Gastroesophageal sphincter (tissue), 4 donors: ENCODE results near the gene VPS26C. TPM values are rescaled to one million over a fixed set of nuclear protein-coding genes. Genes with fewer than 3 reads are reported as not detected.
A peak's percentile ranks its signal among the peaks of the same experiment; 100 is the strongest.

Experiments used
- ATAC-seq: fragments of 150-250 bp; one replicate; pipeline ENCODE4 v1.9.1; 2016; ENCODE audit warnings: mild to moderate bottlenecking, moderate library complexity
- H3K27ac ChIP-seq, 4 donors: fragments of 200-600 bp; sonication (generic) in 3 of 4; 1 replicate in 3 of 4; 2 replicates in 1 of 4; pipeline ENCODE4 v1.5.1; 2016 to 2019
- H3K27me3 ChIP-seq: fragments of 200-600 bp; sonication (generic); one replicate; pipeline ENCODE4 v1.5.1; 2019
- H3K36me3 ChIP-seq, 2 donors: fragments of 200-600 bp; sonication (generic); one replicate each; pipeline ENCODE4 v1.5.1; 2019; ENCODE audit warnings: control low read depth in 1 of 2
- H3K4me1 ChIP-seq, 3 donors: fragments of 200-600 bp; sonication (generic); 1 replicate in 2 of 3; 2 replicates in 1 of 3; pipeline ENCODE4 v1.5.1; 2016 to 2019; ENCODE audit warnings: control low read depth in 2 of 3
- H3K4me3 ChIP-seq, 2 donors: fragments of 200-600 bp; sonication (generic); one replicate each; pipeline ENCODE4 v1.5.1; 2019; ENCODE audit warnings: mild to moderate bottlenecking in 1 of 2, moderate library complexity in 1 of 2
- H3K9me3 ChIP-seq, 3 donors: fragments of 200-600 bp; sonication (generic); one replicate each; pipeline ENCODE4 v1.5.1; 2017 to 2019; ENCODE audit warnings: control low read depth in 2 of 3
- EP300 ChIP-seq: sonication (generic); formaldehyde crosslinking; IDR thresholded peaks from one replicate; pipeline ENCODE4 v1.6.1; 2017; ENCODE audit warnings: antibody characterized with exemption, mild to moderate bottlenecking
- POLR2A ChIP-seq, 2 donors: fragments of 450-650 bp; IDR thresholded peaks; one replicate each; pipeline ENCODE4 v1.6.1; 2017; ENCODE audit warnings: antibody characterized with exemption in 2 of 2, mild to moderate bottlenecking in 2 of 2, moderate library complexity in 1 of 2
- POLR2AphosphoS5 ChIP-seq: sonication (generic); formaldehyde crosslinking; IDR thresholded peaks from one replicate; pipeline ENCODE4 v1.6.1; 2017; ENCODE audit warnings: antibody characterized with exemption
- WGBS, 2 donors: methylation state at CpG; one replicate each; pipeline ENCODE4 v1.1.5; 2018; ENCODE audit warnings: low coverage in 1 of 2; 5-methylcytosine and 5-hydroxymethylcytosine counted together
- total RNA-seq, 4 donors: library from RNA; depleted of rRNA; stranded (reverse); fragments of >200 nt; gene quantifications; one replicate each; pipeline ENCODE4 v1.1.0, GENCODE V29; 2016
- TF ChIP-seq, protein P1 (sequence below), 4 experiments: fragments of 200-600 bp in 2 of 4; fragments of 450-650 bp in 2 of 4; sonication (generic) in 1 of 4; IDR thresholded peaks; one replicate each; pipeline ENCODE4 v1.5.1; 2017 to 2019; ENCODE audit warnings: antibody characterized with exemption in 4 of 4, mild to moderate bottlenecking in 2 of 4, moderate library complexity in 2 of 4

Gene VPS26C
- total RNA-seq, 4 donors from 2014 or later, result 67.0 to 72.3 (median 68.4) TPM

GRCh38 chr21:37264808-37265207, 2.3 kb downstream of the VPS26C start:
- Histone ChIP-seq H3K9me3 (no peaks in the 10 kb centered on the region), H3K27me3 (no peaks in the 10 kb centered on the region), H3K27ac (no peak overlapping the region), H3K36me3 (no peaks in the 10 kb centered on the region), H3K4me3 (no peak overlapping the region), H3K4me1 (peaks cover 0 to 49% (median 4%) of the 10 kb centered on the region in 3 donors)
- 81 to 88% methylated on average over 4 of the region's 4 CpGs for WGBS, 2 donors
- no peak for ATAC-seq
- no peak for TF ChIP-seq POLR2A (IDR thresholded peaks at IDR 0.05)
- no peak for TF ChIP-seq EP300
- TF ChIP-seq, protein P1, sequence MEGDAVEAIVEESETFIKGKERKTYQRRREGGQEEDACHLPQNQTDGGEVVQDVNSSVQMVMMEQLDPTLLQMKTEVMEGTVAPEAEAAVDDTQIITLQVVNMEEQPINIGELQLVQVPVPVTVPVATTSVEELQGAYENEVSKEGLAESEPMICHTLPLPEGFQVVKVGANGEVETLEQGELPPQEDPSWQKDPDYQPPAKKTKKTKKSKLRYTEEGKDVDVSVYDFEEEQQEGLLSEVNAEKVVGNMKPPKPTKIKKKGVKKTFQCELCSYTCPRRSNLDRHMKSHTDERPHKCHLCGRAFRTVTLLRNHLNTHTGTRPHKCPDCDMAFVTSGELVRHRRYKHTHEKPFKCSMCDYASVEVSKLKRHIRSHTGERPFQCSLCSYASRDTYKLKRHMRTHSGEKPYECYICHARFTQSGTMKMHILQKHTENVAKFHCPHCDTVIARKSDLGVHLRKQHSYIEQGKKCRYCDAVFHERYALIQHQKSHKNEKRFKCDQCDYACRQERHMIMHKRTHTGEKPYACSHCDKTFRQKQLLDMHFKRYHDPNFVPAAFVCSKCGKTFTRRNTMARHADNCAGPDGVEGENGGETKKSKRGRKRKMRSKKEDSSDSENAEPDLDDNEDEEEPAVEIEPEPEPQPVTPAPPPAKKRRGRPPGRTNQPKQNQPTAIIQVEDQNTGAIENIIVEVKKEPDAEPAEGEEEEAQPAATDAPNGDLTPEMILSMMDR (IDR thresholded peaks at IDR 0.05), result no peak
- TF ChIP-seq POLR2AphosphoS5, result no peak

DNA sequence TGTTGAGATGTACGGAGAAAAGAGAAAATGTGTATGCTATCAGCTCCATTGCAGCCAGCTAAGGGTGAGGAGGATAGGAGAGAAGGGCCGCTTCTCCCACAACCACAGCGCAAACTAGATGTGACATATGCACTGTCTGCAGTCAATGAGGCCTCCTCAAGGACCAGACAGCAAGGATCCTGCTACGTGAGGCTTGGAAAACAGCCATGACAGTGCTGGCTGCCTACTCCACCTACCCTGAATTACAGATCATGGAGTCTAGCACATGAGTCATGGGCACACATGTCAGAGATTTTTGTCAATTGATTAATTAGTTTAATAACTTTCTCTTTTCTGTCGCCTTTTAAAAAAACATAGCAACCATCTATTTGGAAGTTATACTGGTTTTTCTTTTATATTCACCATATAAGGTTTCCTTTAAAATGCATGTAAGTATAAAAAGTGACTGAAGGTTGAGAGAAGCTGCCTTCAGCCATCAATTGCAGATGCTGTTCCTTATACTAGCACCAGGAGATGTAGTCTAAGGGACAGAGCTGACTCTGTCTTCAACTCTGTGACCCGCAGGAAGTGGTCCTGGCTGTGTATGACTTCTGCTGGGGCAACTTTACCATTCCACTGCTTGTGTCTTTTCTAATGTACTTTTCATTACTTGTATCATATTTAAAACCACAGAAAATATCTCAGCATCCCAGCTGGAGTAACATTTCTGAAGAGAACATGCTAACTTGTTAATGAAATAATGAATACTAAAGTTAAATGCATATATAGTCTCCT, 3.1 kb downstream of the VPS26C start:
- Histone ChIP-seq H3K27me3 (no peaks in the 10 kb centered on the region), H3K36me3 (no peaks in the 10 kb centered on the region), H3K9me3 (no peaks in the 10 kb centered on the region), H3K4me1 (peaks cover 0 to 56% (median 4%) of the 10 kb centered on the region in 3 donors), H3K27ac (peak overlapping the region in 1 of 4 donors; percentile 35), H3K4me3 (no peak overlapping the region)
- TF ChIP-seq POLR2A (IDR thresholded peaks at IDR 0.05) (no peak), EP300 (no peak), POLR2AphosphoS5 (no peak)
- TF ChIP-seq, protein P1 (IDR thresholded peaks at IDR 0.05), result no peak
- 80% methylated on average over 5 to 6 of the region's 6 CpGs for WGBS, 2 donors
- no peak for ATAC-seq

DNA sequence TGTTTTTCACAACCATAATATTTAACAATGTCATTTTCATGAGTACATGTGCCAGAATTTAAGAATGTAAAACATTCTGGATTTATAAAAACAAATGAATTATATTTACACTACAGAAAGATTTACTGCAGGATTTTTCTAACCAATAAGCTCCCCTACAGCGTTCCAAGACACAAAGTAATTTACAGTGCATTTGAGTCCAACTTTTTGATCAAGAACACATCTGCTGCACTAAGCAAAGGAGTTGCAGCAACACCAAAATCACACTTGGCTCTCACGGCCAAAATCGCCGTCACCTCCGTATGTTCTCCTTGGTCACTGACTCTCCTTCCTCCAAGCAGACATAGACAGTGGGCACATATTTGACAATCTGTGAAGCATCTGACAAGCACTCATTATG, 7.7 kb downstream of the VPS26C start:
- no peaks in the 10 kb centered on the region for H3K36me3 ChIP-seq
- ATAC-seq, result no peak
- 68 to 85% methylated on average over 5 of the region's 5 CpGs for WGBS, 2 donors

DNA sequence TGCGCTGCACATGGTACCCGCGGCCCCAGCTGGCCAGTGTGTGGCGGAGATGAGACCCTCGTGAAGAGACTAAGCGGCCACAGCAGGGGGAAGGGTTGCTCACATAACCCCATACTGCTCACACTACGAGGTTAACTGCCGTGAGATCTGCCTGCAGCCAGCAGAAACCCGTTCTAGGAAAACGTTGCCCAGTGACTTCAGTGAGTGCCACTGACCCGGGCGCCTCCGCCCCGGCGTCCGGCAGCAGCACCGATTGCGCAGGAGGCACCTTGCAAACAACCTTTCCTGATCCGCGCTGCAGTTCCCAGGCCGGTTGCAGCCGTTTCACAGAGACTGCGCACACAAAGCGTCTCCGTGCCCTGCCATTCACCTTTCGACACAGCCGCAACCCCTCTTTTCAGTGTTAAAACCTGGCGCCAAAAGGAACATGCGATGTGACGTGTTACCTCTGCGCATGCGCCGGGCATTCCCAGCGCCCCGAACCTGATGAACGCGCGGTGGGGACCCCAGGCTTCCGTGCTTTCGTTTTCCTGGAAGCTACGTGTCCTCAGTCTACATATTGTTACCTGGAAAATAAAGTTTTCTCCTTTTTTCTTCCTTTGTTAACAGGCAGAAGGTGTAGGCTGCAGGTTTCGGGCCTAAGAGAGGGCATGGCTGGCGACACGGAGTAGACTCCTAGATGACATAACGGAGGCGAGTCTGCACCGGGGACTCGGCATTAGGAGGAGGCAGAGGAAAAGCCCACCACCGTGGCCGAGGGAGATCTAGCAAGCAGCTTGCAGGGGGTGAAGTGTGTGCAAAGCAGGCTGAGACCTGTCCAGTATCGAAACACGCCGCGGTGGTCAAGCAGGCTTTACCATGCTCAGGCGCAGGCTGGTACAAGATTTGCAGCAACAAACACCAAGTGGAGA, 8.9 kb downstream of the VPS26C start:
- Histone ChIP-seq H3K36me3 (no peaks in the 10 kb centered on the region), H3K9me3 (no peaks in the 10 kb centered on the region), H3K27me3 (no peaks in the 10 kb centered on the region), H3K4me1 (peaks cover 0 to 59% (median 7%) of the 10 kb centered on the region in 3 donors), H3K27ac (peak overlapping the region; percentile 15 to 84 (median 80)), H3K4me3 (peak overlapping the region; percentile 27 to 63)
- 6 to 29% methylated on average over 9 to 28 of the region's 55 CpGs for WGBS, 2 donors
- ATAC-seq, result peak; percentile 60
- TF ChIP-seq POLR2A (IDR thresholded peaks at IDR 0.05) (no peak), POLR2AphosphoS5 (no peak), EP300 (no peak)
- TF ChIP-seq, protein P1 (IDR thresholded peaks at IDR 0.05), result peak in 1 of 4 experiments; percentile 20

More for the DNA sequence above, 7.7 kb downstream of the VPS26C start:
- H3K4me3 ChIP-seq, result no peak overlapping the region
- H3K27me3 ChIP-seq, result no peaks in the 10 kb centered on the region
- peak; percentile 30 for TF ChIP-seq POLR2AphosphoS5
- no peak for TF ChIP-seq EP300
- TF ChIP-seq, protein P1 (IDR thresholded peaks at IDR 0.05), result no peak
- no peak for TF ChIP-seq POLR2A (IDR thresholded peaks at IDR 0.05)
- peaks cover 0 to 56% (median 7%) of the 10 kb centered on the region in 3 donors for H3K4me1 ChIP-seq
- H3K27ac ChIP-seq, result no peak overlapping the region
- H3K9me3 ChIP-seq, result no peaks in the 10 kb centered on the region
